ENCODE results near the gene SKI. TPM values are rescaled to one million over a fixed set of nuclear protein-coding genes. Genes with fewer than 3 reads are reported as not detected.
A peak's percentile ranks its signal among the peaks of the same experiment; 100 is the strongest.

Gene SKI
- total RNA-seq, 6 donors from 2014 or later: 57.3 to 108 (median 96.9) TPM

DNA sequence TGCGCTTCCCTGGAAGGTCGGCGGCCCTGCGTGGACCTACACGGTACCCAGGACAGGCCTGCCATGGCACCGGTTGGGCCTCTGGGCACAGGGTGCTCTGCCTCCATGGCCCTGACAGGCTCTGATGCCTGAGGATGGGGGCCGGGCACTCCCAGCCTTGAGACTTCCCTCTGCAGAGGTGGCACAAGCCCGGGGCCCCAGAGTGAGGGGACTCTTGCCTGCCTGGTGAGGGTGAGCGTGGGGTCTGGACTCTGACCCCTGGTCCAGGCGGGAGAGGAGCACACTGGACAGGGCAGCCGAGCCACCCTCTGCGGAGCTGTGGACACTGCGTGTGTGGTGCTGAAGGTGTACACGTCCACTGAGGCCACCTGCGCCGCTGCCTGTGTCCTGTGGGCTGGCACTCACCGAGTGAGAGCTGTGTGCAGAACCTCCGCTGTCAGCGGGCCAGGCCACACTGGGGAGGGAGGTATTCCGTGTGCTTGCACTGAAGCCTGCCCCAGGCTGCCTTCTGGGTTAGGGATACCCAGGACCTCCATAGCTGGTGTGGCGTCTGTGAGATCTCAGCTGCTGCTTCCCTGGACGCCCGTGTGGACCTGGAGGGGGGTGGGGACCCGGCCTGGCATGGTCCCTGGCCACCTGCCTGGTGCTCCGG is 10.4 kb downstream of the SKI start:
- WGBS, 2 donors: 77% methylated on average over 20 of the region's 25 CpGs; no CpG with 5 or more reads in 1 of the 2 donors
- Histone ChIP-seq H3K27me3 (no peaks in the 10 kb centered on the region), H3K27ac (peak overlapping the region; percentile 45 to 92 (median 84)), H3K4me3 (no peak overlapping the region), H3K36me3 (peaks cover 0 to 10% (median 3%) of the 10 kb centered on the region in 4 donors), H3K9me3 (no peaks in the 10 kb centered on the region), H3K4me1 (peaks cover 90 to 100% (median 92%) of the 10 kb centered on the region in 4 donors)
- TF ChIP-seq, protein P1, sequence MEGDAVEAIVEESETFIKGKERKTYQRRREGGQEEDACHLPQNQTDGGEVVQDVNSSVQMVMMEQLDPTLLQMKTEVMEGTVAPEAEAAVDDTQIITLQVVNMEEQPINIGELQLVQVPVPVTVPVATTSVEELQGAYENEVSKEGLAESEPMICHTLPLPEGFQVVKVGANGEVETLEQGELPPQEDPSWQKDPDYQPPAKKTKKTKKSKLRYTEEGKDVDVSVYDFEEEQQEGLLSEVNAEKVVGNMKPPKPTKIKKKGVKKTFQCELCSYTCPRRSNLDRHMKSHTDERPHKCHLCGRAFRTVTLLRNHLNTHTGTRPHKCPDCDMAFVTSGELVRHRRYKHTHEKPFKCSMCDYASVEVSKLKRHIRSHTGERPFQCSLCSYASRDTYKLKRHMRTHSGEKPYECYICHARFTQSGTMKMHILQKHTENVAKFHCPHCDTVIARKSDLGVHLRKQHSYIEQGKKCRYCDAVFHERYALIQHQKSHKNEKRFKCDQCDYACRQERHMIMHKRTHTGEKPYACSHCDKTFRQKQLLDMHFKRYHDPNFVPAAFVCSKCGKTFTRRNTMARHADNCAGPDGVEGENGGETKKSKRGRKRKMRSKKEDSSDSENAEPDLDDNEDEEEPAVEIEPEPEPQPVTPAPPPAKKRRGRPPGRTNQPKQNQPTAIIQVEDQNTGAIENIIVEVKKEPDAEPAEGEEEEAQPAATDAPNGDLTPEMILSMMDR (IDR thresholded peaks at IDR 0.05): no peak
- TF ChIP-seq POLR2AphosphoS5 (IDR thresholded peaks at IDR 0.05): no peak
- TF ChIP-seq POLR2A (IDR thresholded peaks at IDR 0.05): no peak
- no peak for TF ChIP-seq EP300 (IDR thresholded peaks at IDR 0.05)
- ATAC-seq (ENCODE audit: low FRiP score in 2 of 2): no peak
- DNase-seq: no peak

GRCh38 chr1:2239013-2239370 is 10.9 kb downstream of the SKI start:
- Histone ChIP-seq H3K4me1 (peaks cover 86 to 100% (median 89%) of the 10 kb centered on the region in 4 donors), H3K4me3 (no peak overlapping the region), H3K27ac (peak overlapping the region in 2 of 4 donors; percentile 78 to 89)

GRCh38 chr1:2239384-2239985 is 11.4 kb downstream of the SKI start:
- no peaks in the 10 kb centered on the region for H3K27me3 ChIP-seq
- H3K9me3 ChIP-seq: no peaks in the 10 kb centered on the region
- 78 to 87% methylated on average over 23 to 30 of the region's 30 CpGs for WGBS, 2 donors
- no peak overlapping the region for H3K4me3 ChIP-seq
- TF ChIP-seq, protein P1 (IDR thresholded peaks at IDR 0.05): no peak
- no peak for TF ChIP-seq POLR2AphosphoS5 (IDR thresholded peaks at IDR 0.05)
- TF ChIP-seq POLR2A (IDR thresholded peaks at IDR 0.05): no peak
- TF ChIP-seq EP300 (IDR thresholded peaks at IDR 0.05): no peak
- ATAC-seq (ENCODE audit: low FRiP score in 2 of 2): no peak
- peaks cover 81 to 98% (median 87%) of the 10 kb centered on the region in 4 donors for H3K4me1 ChIP-seq
- H3K36me3 ChIP-seq: peaks cover 0 to 10% (median 3%) of the 10 kb centered on the region in 4 donors
- DNase-seq: no peak
- peak overlapping the region; percentile 27 to 89 (median 69) for H3K27ac ChIP-seq

More at GRCh38 chr1:2239013-2239370, 10.9 kb downstream of the SKI start:
- 63 to 85% methylated on average over 5 to 6 of the region's 6 CpGs for WGBS, 2 donors
- DNase-seq (no peak), ATAC-seq (ENCODE audit: low FRiP score in 2 of 2) (no peak)
- no peaks in the 10 kb centered on the region for H3K9me3 ChIP-seq
- H3K36me3 ChIP-seq: peaks cover 0 to 10% (median 3%) of the 10 kb centered on the region in 4 donors
- TF ChIP-seq, protein P1 (IDR thresholded peaks at IDR 0.05): no peak
- TF ChIP-seq POLR2AphosphoS5 (IDR thresholded peaks at IDR 0.05): no peak
- no peak for TF ChIP-seq EP300 (IDR thresholded peaks at IDR 0.05)
- TF ChIP-seq POLR2A (IDR thresholded peaks at IDR 0.05): no peak
- H3K27me3 ChIP-seq: no peaks in the 10 kb centered on the region

GRCh38 chr1:2240270-2241156 is 12.4 kb downstream of the SKI start:
- Histone ChIP-seq H3K27me3 (no peaks in the 10 kb centered on the region), H3K4me3 (no peak overlapping the region), H3K36me3 (peaks cover 0 to 10% (median 3%) of the 10 kb centered on the region in 4 donors), H3K4me1 (peaks cover 73 to 91% (median 79%) of the 10 kb centered on the region in 4 donors), H3K27ac (peak overlapping the region; percentile 27 to 89 (median 69)), H3K9me3 (no peaks in the 10 kb centered on the region)
- ATAC-seq (ENCODE audit: low FRiP score in 2 of 2) (peak; percentile 60 to 84), DNase-seq (peak; percentile 85 to 97)
- peak; percentile 21 to 73 for TF ChIP-seq POLR2AphosphoS5 (IDR thresholded peaks at IDR 0.05)
- TF ChIP-seq EP300 (IDR thresholded peaks at IDR 0.05): peak in 1 of 4 donors; percentile 69
- TF ChIP-seq, protein P1 (IDR thresholded peaks at IDR 0.05): no peak
- no peak for TF ChIP-seq POLR2A (IDR thresholded peaks at IDR 0.05)
- WGBS, 2 donors: 47 to 56% methylated on average over 21 to 30 of the region's 30 CpGs

All from upper lobe of left lung (tissue), 6 donors.